ENCODE measurements around the gene RAE1. TPM values are rescaled to one million over a fixed set of nuclear protein-coding genes. Genes with fewer than 3 reads are reported as not detected.

RAE1 gene
- total and polyA plus RNA-seq, 2 of the 8 experiments (the other 6 are each of a cell fraction or from before 2014, with no cell fraction given): 35.9 to 44.9 TPM

GRCh38 chr20:57342829-57343228 lies 8.2 kb upstream of the RAE1 start:
- H3K4me2 ChIP-seq (ENCODE audit: insufficient read depth in 1 of 2, low read depth in 2 of 2, low read length in 2 of 2): no peak overlapping the region
- H3K23me2 ChIP-seq (ENCODE audit: low read depth, low read length): no peaks in the 10 kb centered on the region
- no peaks in the 10 kb centered on the region for H3K79me2 ChIP-seq (ENCODE audit: control insufficient read depth in 1 of 2, insufficient read depth in 2 of 2, low read length in 2 of 2)
- no peak overlapping the region for H4K8ac ChIP-seq (ENCODE audit: extremely low read depth, insufficient read depth, low read length)
- no peak overlapping the region for H3K4me3 ChIP-seq (ENCODE audit: extremely low read depth in 1 of 4, insufficient read depth in 2 of 4, low read depth in 3 of 4, low read length in 4 of 4)
- H3K4ac ChIP-seq (replicated peaks; ENCODE audit: insufficient read length, low read depth, low read length): no peak overlapping the region
- H2BK15ac ChIP-seq (ENCODE audit: low read length): no peak overlapping the region
- no peak overlapping the region for H4K91ac ChIP-seq (replicated peaks; ENCODE audit: insufficient read length, low read length)
- ChIA-PET CTCF (ENCODE audit: partially characterized antibody) (interaction anchor here (0.8 to 1.5 kb wide), 2 partner anchors 11 to 15 kb away, joined by 3 read pairs; no protein-coding TSS in a partner anchor), POLR2A (ENCODE audit: partially characterized antibody) (no interaction called here)
- no peak overlapping the region for H2BK5ac ChIP-seq (ENCODE audit: low read depth, low read length)
- FAIRE-seq: no peak
- H4K5ac ChIP-seq (ENCODE audit: insufficient read length, low read depth, low read length): no peak overlapping the region
- no peak overlapping the region for H3K14ac ChIP-seq (ENCODE audit: insufficient read length)
- H2BK12ac ChIP-seq (ENCODE audit: low read depth, low read length): no peak overlapping the region
- no peak overlapping the region for H2AFZ ChIP-seq (ENCODE audit: low read length)
- H3K27me3 ChIP-seq (replicated peaks in 1 of 4; ENCODE audit: control insufficient read depth in 3 of 4, extremely low read depth in 1 of 4, insufficient read depth in 3 of 4, low read length in 3 of 4): no peaks in the 10 kb centered on the region
- no peak overlapping the region for H3K9ac ChIP-seq (replicated peaks in 1 of 4; ENCODE audit: extremely low read depth in 1 of 4, low read depth in 3 of 4, low read length in 3 of 4)
- no peak for DNase-seq (ENCODE audit: low read depth in 1 of 2, low spot score in 2 of 2)
- no peaks in the 10 kb centered on the region for H3K9me3 ChIP-seq (ENCODE audit: insufficient read depth in 2 of 2, low read depth in 1 of 2, low read length in 1 of 2)
- no peak overlapping the region for H3K18ac ChIP-seq (ENCODE audit: extremely low read depth, low read length)
- H3K36me3 ChIP-seq (ENCODE audit: control insufficient read depth in 2 of 4, insufficient read depth in 4 of 4, low read length in 3 of 4): no peaks in the 10 kb centered on the region
- no peak overlapping the region for H3K56ac ChIP-seq (replicated peaks; ENCODE audit: insufficient read length, low read depth, low read length)
- H3K27ac ChIP-seq (ENCODE audit: low read depth, low read length): no peak overlapping the region
- H4K20me1 ChIP-seq (replicated peaks in 1 of 2; ENCODE audit: control insufficient read depth in 1 of 2, insufficient read depth in 2 of 2, low read length in 2 of 2): no peaks in the 10 kb centered on the region
- no peak overlapping the region for H2AK5ac ChIP-seq (ENCODE audit: low read depth, low read length)
- H2BK20ac ChIP-seq (ENCODE audit: low read length): no peak overlapping the region
- no peaks in the 10 kb centered on the region for H3K4me1 ChIP-seq (replicated peaks in 1 of 4; ENCODE audit: control insufficient read depth in 3 of 4, insufficient read depth in 4 of 4, low read length in 3 of 4)
- H3K79me1 ChIP-seq (ENCODE audit: low read depth, low read length): no peaks in the 10 kb centered on the region
- H2BK120ac ChIP-seq (replicated peaks; ENCODE audit: low read depth, low read length): no peak overlapping the region
- no peak overlapping the region for H3K23ac ChIP-seq (ENCODE audit: insufficient read length)
- WGBS, 2 experiments (ENCODE audit: extremely low coverage in 1 of 2, insufficient coverage in 1 of 2, insufficient read length in 1 of 2, insufficient replicate concordance in 2 of 2, low coverage in 1 of 2, low lambda C conversion rate in 2 of 2, missing lambda C conversion rate in 1 of 2): 61% methylated on average over 2 of the region's 2 CpGs; no CpG with 5 or more reads in 1 of the 2 experiments
- TF ChIP-seq, protein P1, sequence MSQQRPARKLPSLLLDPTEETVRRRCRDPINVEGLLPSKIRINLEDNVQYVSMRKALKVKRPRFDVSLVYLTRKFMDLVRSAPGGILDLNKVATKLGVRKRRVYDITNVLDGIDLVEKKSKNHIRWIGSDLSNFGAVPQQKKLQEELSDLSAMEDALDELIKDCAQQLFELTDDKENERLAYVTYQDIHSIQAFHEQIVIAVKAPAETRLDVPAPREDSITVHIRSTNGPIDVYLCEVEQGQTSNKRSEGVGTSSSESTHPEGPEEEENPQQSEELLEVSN (IDR thresholded peaks at IDR 0.05): no peak
- no peak for TF ChIP-seq ZNF274 (IDR thresholded peaks at IDR 0.05; ENCODE audit: borderline replicate concordance, extremely low read depth, low read length)
- TF ChIP-seq SP1 (IDR thresholded peaks at IDR 0.05; ENCODE audit: low read depth, low read length): no peak
- TF ChIP-seq CEBPB (IDR thresholded peaks at IDR 0.05; ENCODE audit: low read depth, low read length): no peak
- no peak for TF ChIP-seq GTF2F1 (IDR thresholded peaks at IDR 0.05; ENCODE audit: borderline replicate concordance, low read depth, low read length)
- TF ChIP-seq EZH2 (IDR thresholded peaks at IDR 0.05; ENCODE audit: low read depth, low read length, severe bottlenecking): no peak
- TF ChIP-seq TEAD4 (IDR thresholded peaks at IDR 0.05; ENCODE audit: low read depth, low read length): no peak
- no peak for TF ChIP-seq CHD2 (IDR thresholded peaks at IDR 0.05; ENCODE audit: low read length)

Data from H1 (cell line).